ENCODE data around the gene TIMM8A. TPM values are rescaled to one million over a fixed set of nuclear protein-coding genes. Genes with fewer than 3 reads are reported as not detected.
"Not testable (repeated sequence)": the region's sequence is repeated elsewhere in the genome, so short reads cannot be mapped to it uniquely, and the experiment has no call there.

TIMM8A gene
- total RNA-seq, 1 donor = 3.0 TPM

GRCh38 chrX:101360390-101360789, 11.8 kb upstream of the TIMM8A start:
- no peak for DNase-seq (ENCODE audit: low read depth in 2 of 3, low spot score in 2 of 3)

- no peak for DNase-seq (ENCODE audit: low read depth in 2 of 3, low spot score in 2 of 3)
These were observed 11.4 kb upstream of the TIMM8A start for GRCh38 chrX:101359966-101360365.

DNA sequence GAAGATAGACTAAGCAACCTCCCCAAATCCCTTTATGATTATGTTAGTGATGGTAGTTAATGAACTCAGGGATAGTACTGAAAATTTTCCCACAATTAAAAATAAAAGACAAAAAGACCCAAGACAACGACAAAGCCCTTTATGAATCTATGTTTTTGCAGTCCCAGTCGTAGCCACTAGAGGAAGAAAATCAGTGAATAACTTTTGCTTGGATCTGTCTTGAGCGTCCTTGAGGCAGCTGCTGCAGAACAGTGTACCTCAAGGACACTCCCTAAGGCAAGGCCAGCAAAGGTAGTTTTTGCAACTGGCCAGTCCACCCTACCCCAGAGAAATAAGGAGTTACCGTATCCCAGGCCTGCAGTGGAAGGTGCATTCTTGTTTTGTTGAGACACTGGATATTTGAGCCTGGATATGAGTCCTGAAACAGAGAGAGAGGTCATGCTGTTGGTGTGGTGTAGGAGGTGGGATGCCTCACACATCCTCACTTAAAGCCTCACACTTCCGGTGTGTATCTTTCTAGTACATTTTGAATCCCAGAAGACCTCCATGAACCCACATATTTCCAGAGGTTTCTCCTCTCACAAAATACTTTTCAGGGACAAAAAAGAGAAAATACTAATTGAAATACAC, 8.7 kb upstream of the TIMM8A start:
- DNase-seq (ENCODE audit: low read depth in 2 of 3, low spot score in 2 of 3) = peak in 1 of 3 donors; percentile 10

- DNase-seq (ENCODE audit: low read depth in 2 of 3, low spot score in 2 of 3) = no peak
These were observed 636 bp upstream of the TIMM8A start for GRCh38 chrX:101349193-101349562.

DNA sequence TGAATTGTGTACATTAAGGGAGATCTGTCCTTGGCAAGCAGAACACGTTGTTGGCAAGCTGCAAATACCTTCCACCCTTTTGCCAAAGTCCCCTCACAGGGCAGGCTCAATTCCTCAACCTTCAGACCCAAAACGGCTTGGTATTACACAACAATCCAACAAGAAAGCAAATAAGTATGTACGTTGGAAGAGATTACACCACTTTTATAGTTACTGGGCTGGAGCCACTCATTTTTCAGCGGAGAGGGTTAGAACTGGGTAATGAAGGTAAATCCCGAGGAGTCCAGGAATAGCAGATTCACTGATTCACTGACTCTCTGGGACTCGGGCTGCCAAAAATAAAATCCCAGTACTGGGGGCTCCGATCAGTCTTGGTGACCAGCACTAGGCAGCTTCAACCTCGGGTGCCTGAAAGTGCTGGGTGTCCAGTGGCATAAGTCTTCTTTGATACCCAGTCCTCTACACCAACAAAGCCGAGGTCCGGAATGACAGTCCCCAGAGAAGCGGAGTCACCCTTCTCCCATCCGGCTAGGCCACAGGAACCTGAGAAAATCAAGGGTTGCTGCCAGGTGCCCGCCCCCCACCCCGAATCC, 587 bp downstream of the TIMM8A start:
- no peak for DNase-seq (ENCODE audit: low read depth in 2 of 3, low spot score in 2 of 3)

GRCh38 chrX:101337776-101338271, 10.7 kb downstream of the TIMM8A start:
- no peak for DNase-seq (ENCODE audit: low read depth in 2 of 3, low spot score in 2 of 3)

DNA sequence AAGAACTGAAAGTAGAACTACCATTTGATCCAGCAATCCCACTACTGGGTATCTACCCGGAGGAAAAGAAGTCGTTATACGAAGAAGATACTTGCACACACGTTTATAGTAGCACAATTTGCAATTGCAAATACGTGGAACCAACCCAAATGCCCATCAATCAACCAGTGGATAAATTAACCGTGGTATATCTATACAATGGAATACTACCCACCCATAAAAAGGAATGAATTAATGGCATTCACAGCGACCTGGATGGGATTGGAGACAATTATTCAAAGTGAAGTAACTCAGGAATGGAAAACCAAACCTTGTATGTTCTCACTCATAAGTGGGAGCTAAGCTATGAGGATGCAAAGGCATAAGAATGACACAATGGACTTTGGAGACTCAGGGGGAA, 14.2 kb downstream of the TIMM8A start:
- not testable (repeated sequence) for DNase-seq (ENCODE audit: low read depth in 2 of 3, low spot score in 2 of 3)

DNA sequence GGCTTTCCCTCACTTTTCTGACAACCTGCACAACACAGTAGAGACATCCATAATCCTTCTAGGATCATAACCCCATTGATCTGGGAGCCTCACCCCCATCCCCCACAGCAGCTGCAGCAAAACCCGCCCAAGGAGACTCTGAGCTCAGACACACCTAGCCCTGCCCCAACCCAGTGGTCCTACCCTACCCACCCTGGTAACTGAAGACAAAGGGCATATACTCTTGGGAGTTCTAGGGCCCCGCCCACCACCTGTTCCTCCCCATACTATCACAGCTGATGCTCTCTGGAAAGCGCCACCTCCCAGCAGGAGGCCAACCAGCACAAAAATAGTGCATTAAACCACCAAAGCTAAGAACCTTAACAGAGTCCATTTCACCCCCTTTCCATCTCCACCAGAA, 21.9 kb downstream of the TIMM8A start:
- not testable (repeated sequence) for DNase-seq (ENCODE audit: low read depth in 2 of 3, low spot score in 2 of 3)

DNA sequence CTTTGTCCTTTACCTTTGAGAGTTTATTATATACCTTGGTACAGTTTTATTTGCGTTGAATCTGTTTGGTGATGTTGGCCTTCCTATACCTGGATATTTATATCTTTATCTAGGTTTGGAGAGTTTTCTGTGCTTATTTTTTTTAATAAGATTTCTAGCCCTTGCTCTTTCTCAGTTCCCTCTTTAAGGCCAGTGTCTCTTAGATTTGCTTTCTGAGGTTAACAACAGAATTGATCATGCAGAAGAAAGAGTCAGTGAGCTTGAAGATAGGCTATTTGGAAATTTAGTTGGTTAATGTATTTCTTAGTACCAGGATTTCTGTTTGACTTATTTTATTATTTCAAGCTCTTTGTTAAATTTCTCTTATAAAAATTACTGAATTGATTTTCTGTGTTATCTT, 44.8 kb downstream of the TIMM8A start:
- DNase-seq (ENCODE audit: low read depth in 2 of 3, low spot score in 2 of 3) = no peak

Small RNA genes lying within 50 kb of the gene (small RNA-seq; reads per million reads assigned to genes)
- gene RNU6-934P = not detected

Other genes with a start within 250 kb of the TIMM8A start
- gene DRP2, start 129.0 kb downstream of the TIMM8A start, total RNA-seq = under 0.01 TPM
- under 0.01 TPM for gene TAF7L, start 57.4 kb downstream of the TIMM8A start, total RNA-seq
- 37.7 TPM for gene BTK, start 37.4 kb upstream of the TIMM8A start, total RNA-seq
- 71.6 TPM for gene RPL36A, start 42.3 kb upstream of the TIMM8A start, total RNA-seq
- 32.3 TPM for gene GLA, start 59.2 kb upstream of the TIMM8A start, total RNA-seq
- 29.9 TPM for gene HNRNPH2, start 59.5 kb upstream of the TIMM8A start, total RNA-seq
- 2.2 TPM for gene ARMCX4, start 136.7 kb upstream of the TIMM8A start, total RNA-seq
- 19.9 TPM for gene ARMCX1, start 201.8 kb upstream of the TIMM8A start, total RNA-seq

All from hematopoietic multipotent progenitor cell (in vitro differentiated cells).